Neural cell (in vitro differentiated cells): ENCODE measurements around the gene MYO10. TPM values are rescaled to one million over a fixed set of nuclear protein-coding genes. Genes with fewer than 3 reads are reported as not detected.

Experiments used
- H2AFZ ChIP-seq: fragments of 200-600, 300-800 bp; sonication (generic), shearing (Covaris generic); 2 replicates; pipeline ENCODE4 v1.6.0; 2014; ENCODE audit warnings: low read depth, mild to moderate bottlenecking, antibody characterized with exemption, low read length, moderate library complexity
- H3F3A ChIP-seq: fragments of 200-600 bp; shearing (Covaris generic); 2 replicates; pipeline ENCODE4 v1.6.1; 2016; ENCODE audit warnings: mild to moderate bottlenecking, moderate library complexity, mixed read lengths, antibody characterized with exemption, low read length; ENCODE audit not compliant: insufficient read depth, poor library complexity, severe bottlenecking
- H3K27ac ChIP-seq: fragments of 200-600, 300-800 bp; sonication (generic), shearing (Covaris generic); 2 replicates; pipeline ENCODE4 v1.5.1; 2014; ENCODE audit warnings: mild to moderate bottlenecking, low read length, moderate library complexity
- H3K27me3 ChIP-seq: fragments of 300-800, 200-600 bp; sonication (generic), shearing (Covaris generic); 2 replicates; pipeline ENCODE4 v1.6.0; 2014; ENCODE audit warnings: mild to moderate bottlenecking, low read depth, low read length, moderate library complexity; ENCODE audit not compliant: insufficient read depth
- H3K36me3 ChIP-seq: fragments of 300-800, 200-600 bp; sonication (generic), shearing (Covaris generic); 2 replicates; pipeline ENCODE4 v1.5.1; 2014; ENCODE audit warnings: mild to moderate bottlenecking, antibody characterized with exemption, low read length, moderate library complexity; ENCODE audit not compliant: insufficient read depth
- H3K4me2 ChIP-seq: fragments of 300-800, 200-600 bp; sonication (generic), shearing (Covaris generic); 2 replicates; pipeline ENCODE4 v1.6.0; 2014; ENCODE audit warnings: mild to moderate bottlenecking, low read length
- H3K4me3 ChIP-seq: fragments of 300-800, 200-600 bp; sonication (generic), shearing (Covaris generic); 2 replicates; pipeline ENCODE4 v1.5.1; 2014; ENCODE audit warnings: mild to moderate bottlenecking, low read length, moderate library complexity
- H3K79me2 ChIP-seq: fragments of 200-600 bp; shearing (Covaris generic); replicated peaks from 2 replicates; pipeline ENCODE4 v1.6.0; 2014; ENCODE audit warnings: mild to moderate bottlenecking, low read length, moderate library complexity; ENCODE audit not compliant: insufficient read depth
- H3K9ac ChIP-seq: fragments of 300-800, 200-600 bp; sonication (generic), shearing (Covaris generic); 2 replicates; pipeline ENCODE4 v1.6.1; 2016; ENCODE audit warnings: mild to moderate bottlenecking, low read length, mixed read lengths
- H3K9me2 ChIP-seq: fragments of 200-600 bp; shearing (Covaris generic); 2 replicates; pipeline ENCODE4 v1.6.1; 2016; ENCODE audit warnings: mild to moderate bottlenecking, low read length, mixed read lengths; ENCODE audit not compliant: insufficient read depth
- H3K9me3 ChIP-seq: fragments of 200-600, 300-800 bp; sonication (generic), shearing (Covaris generic); 2 replicates; pipeline ENCODE4 v1.6.1; 2016; ENCODE audit warnings: mild to moderate bottlenecking, mixed run types, low read length, moderate library complexity, mixed read lengths
- H4K20me1 ChIP-seq: fragments of 200-600 bp; shearing (Covaris generic); 2 replicates; pipeline ENCODE4 v1.6.1; 2016; ENCODE audit warnings: mild to moderate bottlenecking, mixed run types; ENCODE audit not compliant: insufficient read depth
- EP300 ChIP-seq: fragments of 450-650 bp; conservative IDR thresholded peaks from 2 replicates; pipeline ENCODE4 v1.6.1; 2014; ENCODE audit warnings: antibody characterized with exemption, mild to moderate bottlenecking, moderate library complexity; ENCODE audit not compliant: poor library complexity, severe bottlenecking
- EZH2 ChIP-seq: fragments of 200-600, 300-800 bp; shearing (Covaris generic), sonication (generic); IDR thresholded peaks from 2 replicates; pipeline ENCODE4 v1.6.1; 2014; ENCODE audit warnings: antibody characterized with exemption, low read length, borderline replicate concordance, mild to moderate bottlenecking; ENCODE audit not compliant: insufficient read depth, poor library complexity, severe bottlenecking
- MXI1 ChIP-seq: fragments of 450-650 bp; conservative IDR thresholded peaks from 2 replicates; pipeline ENCODE4 v1.6.1; 2014; ENCODE audit warnings: antibody characterized with exemption, mild to moderate bottlenecking; ENCODE audit not compliant: poor library complexity, severe bottlenecking
- POLR2AphosphoS5 ChIP-seq: IDR thresholded peaks from 2 replicates; pipeline ENCODE4 v1.6.1; 2012
- RAD21 ChIP-seq: fragments of 450-650 bp; conservative IDR thresholded peaks from 2 replicates; pipeline ENCODE4 v1.6.1; 2014; ENCODE audit warnings: antibody characterized with exemption, mild to moderate bottlenecking, moderate library complexity
- SMC3 ChIP-seq: fragments of 450-650 bp; conservative IDR thresholded peaks from 2 replicates; pipeline ENCODE4 v1.6.1; 2014; ENCODE audit warnings: antibody characterized with exemption, mild to moderate bottlenecking, moderate library complexity; ENCODE audit not compliant: poor library complexity
- TAF1 ChIP-seq: IDR thresholded peaks from 2 replicates; pipeline ENCODE4 v1.6.1; 2012; ENCODE audit warnings: low read depth
- polyA plus RNA-seq: library from polyadenylated mRNA; depleted of rRNA; stranded (reverse); fragments of >200 nt; gene quantifications from 2 replicates; pipeline ENCODE4 v1.2.3, GENCODE V29; 2014
- TF ChIP-seq, protein P1 (sequence below): IDR thresholded peaks from 2 replicates; pipeline ENCODE4 v1.6.1; 2012; ENCODE audit warnings: borderline replicate concordance
- TF ChIP-seq, protein P2 (sequence below): fragments of 450-650 bp; IDR thresholded peaks from 2 replicates; pipeline ENCODE4 v1.5.1; 2014; ENCODE audit warnings: antibody characterized with exemption, mild to moderate bottlenecking, moderate library complexity; ENCODE audit not compliant: poor library complexity, severe bottlenecking

MYO10 gene
- polyA plus RNA-seq, 1 donor from 2014 or later: 3.2 TPM

GRCh38 chr5:16732356-16732755 lies 203.7 kb downstream of the MYO10 start:
- no peaks in the 10 kb centered on the region for H3K36me3 ChIP-seq
- H3K27ac ChIP-seq: no peak overlapping the region
- no peaks in the 10 kb centered on the region for H3F3A ChIP-seq
- no peaks in the 10 kb centered on the region for H3K27me3 ChIP-seq
- no peaks in the 10 kb centered on the region for H4K20me1 ChIP-seq
- peaks cover 76% of the 10 kb centered on the region for H3K79me2 ChIP-seq
- TF ChIP-seq, protein P1, sequence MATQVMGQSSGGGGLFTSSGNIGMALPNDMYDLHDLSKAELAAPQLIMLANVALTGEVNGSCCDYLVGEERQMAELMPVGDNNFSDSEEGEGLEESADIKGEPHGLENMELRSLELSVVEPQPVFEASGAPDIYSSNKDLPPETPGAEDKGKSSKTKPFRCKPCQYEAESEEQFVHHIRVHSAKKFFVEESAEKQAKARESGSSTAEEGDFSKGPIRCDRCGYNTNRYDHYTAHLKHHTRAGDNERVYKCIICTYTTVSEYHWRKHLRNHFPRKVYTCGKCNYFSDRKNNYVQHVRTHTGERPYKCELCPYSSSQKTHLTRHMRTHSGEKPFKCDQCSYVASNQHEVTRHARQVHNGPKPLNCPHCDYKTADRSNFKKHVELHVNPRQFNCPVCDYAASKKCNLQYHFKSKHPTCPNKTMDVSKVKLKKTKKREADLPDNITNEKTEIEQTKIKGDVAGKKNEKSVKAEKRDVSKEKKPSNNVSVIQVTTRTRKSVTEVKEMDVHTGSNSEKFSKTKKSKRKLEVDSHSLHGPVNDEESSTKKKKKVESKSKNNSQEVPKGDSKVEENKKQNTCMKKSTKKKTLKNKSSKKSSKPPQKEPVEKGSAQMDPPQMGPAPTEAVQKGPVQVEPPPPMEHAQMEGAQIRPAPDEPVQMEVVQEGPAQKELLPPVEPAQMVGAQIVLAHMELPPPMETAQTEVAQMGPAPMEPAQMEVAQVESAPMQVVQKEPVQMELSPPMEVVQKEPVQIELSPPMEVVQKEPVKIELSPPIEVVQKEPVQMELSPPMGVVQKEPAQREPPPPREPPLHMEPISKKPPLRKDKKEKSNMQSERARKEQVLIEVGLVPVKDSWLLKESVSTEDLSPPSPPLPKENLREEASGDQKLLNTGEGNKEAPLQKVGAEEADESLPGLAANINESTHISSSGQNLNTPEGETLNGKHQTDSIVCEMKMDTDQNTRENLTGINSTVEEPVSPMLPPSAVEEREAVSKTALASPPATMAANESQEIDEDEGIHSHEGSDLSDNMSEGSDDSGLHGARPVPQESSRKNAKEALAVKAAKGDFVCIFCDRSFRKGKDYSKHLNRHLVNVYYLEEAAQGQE: no peak
- TF ChIP-seq, protein P2, sequence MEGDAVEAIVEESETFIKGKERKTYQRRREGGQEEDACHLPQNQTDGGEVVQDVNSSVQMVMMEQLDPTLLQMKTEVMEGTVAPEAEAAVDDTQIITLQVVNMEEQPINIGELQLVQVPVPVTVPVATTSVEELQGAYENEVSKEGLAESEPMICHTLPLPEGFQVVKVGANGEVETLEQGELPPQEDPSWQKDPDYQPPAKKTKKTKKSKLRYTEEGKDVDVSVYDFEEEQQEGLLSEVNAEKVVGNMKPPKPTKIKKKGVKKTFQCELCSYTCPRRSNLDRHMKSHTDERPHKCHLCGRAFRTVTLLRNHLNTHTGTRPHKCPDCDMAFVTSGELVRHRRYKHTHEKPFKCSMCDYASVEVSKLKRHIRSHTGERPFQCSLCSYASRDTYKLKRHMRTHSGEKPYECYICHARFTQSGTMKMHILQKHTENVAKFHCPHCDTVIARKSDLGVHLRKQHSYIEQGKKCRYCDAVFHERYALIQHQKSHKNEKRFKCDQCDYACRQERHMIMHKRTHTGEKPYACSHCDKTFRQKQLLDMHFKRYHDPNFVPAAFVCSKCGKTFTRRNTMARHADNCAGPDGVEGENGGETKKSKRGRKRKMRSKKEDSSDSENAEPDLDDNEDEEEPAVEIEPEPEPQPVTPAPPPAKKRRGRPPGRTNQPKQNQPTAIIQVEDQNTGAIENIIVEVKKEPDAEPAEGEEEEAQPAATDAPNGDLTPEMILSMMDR: no peak
- no peak for TF ChIP-seq RAD21
- no peak for TF ChIP-seq SMC3
- TF ChIP-seq EP300: no peak
- TF ChIP-seq POLR2AphosphoS5: no peak
- no peak overlapping the region for H3K9ac ChIP-seq
- no peak overlapping the region for H2AFZ ChIP-seq
- no peaks in the 10 kb centered on the region for H3K9me3 ChIP-seq
- H3K4me3 ChIP-seq: no peak overlapping the region
- no peak overlapping the region for H3K4me2 ChIP-seq
- no peaks in the 10 kb centered on the region for H3K9me2 ChIP-seq

- Histone ChIP-seq H3F3A (no peaks in the 10 kb centered on the region), H3K9me3 (no peaks in the 10 kb centered on the region), H2AFZ (no peak overlapping the region), H4K20me1 (no peaks in the 10 kb centered on the region), H3K27me3 (no peaks in the 10 kb centered on the region), H3K9me2 (no peaks in the 10 kb centered on the region), H3K4me3 (no peak overlapping the region), H3K9ac (no peak overlapping the region), H3K36me3 (no peaks in the 10 kb centered on the region), H3K4me2 (no peak overlapping the region), H3K79me2 (peaks cover 89% of the 10 kb centered on the region), H3K27ac (no peak overlapping the region)
- TF ChIP-seq, protein P2: no peak
- TF ChIP-seq SMC3 (no peak), MXI1 (no peak), EP300 (no peak), EZH2 (no peak), TAF1 (no peak), POLR2AphosphoS5 (no peak), RAD21 (no peak)
- TF ChIP-seq, protein P1: no peak
These were observed 208.2 kb downstream of the MYO10 start for GRCh38 chr5:16727755-16728325.
